Measurements from ENCODE around the gene TAS1R2.
"Not testable (repeated sequence)": the region's sequence is repeated elsewhere in the genome, so short reads cannot be mapped to it uniquely, and the experiment has no call there.

Gene TAS1R2

GRCh38 chr1:18859560-18859959 is at the start of gene TAS1R2:
Gene TAS1R2, minus strand, starts transcription at chr1:18859660. Its CDS starts 0 bp downstream, at chr1:18859660.
- no peak for DNase-seq (ENCODE audit: low read depth in 3 of 3)

GRCh38 chr1:18907917-18908845 is 48.7 kb upstream of the TAS1R2 start:
- DNase-seq (ENCODE audit: low read depth in 3 of 3): no peak

DNA sequence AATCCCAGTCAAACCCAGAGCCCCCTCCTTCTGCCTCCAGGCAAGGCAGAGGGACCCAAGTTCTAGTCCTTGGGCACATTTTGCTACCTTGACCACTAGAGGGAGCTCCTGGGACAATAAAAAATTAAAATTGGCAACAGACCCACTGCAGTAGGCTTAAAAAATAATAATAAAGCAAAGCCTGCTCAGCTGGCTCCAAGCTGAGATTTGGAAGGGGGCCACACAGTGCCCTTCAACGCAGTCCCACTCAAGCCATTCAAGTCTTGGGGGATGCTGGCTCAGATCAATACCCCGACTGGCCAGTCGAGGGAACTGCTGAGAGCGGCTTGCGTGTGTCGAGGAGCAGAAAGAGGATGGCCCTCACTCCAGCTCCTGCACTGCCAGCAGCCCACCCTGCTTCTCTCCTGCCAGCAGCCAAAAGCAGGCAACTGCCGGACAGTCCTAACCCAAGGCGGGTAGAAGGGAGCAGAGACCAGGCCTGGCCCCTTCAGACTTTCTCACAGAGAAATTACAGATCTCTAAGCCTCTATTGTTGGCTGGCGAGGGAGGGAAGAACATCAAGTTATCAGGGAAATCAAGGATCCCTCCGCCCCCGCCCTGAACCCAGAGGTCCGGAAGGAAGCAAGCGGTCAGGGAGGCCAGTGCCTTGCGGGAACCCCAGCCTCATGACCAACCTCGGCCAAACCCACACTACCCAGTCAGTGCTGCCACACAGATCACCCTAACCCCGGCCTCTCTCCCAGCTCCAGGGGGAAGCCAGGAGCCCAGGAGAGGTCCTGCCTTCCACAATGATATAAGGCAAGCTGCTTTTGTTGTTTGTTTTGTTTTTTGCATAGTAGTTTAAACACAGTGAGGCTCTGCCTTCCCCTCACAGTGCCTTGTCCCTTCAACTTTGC is 47.8 kb upstream of the TAS1R2 start:
- peak in 2 of 3 experiments; percentile 41 to 44 for DNase-seq (ENCODE audit: low read depth in 3 of 3)

DNA sequence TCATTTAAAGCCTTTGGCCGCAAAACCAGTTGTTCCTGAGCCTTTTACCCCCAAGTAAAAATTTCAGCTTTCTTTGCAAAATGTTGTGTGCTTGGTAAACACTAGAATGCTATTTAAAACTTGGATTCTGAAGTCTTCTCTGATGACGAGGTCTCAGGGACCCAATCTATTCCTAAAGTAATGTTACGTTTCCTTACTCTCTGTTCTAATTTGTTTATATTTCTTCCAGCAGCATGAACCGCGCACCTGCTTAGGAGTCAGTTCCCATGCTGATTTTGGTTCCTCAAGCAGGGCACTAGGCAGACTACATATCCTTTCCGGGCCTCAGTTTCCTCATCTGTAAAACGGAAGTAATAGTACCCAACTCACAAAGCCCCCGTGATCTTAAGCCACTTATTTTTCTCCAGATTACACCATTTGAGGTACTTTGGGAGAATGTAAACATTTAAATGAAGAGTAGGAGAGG is 43.9 kb upstream of the TAS1R2 start:
- no peak for DNase-seq (ENCODE audit: low read depth in 3 of 3)

DNA sequence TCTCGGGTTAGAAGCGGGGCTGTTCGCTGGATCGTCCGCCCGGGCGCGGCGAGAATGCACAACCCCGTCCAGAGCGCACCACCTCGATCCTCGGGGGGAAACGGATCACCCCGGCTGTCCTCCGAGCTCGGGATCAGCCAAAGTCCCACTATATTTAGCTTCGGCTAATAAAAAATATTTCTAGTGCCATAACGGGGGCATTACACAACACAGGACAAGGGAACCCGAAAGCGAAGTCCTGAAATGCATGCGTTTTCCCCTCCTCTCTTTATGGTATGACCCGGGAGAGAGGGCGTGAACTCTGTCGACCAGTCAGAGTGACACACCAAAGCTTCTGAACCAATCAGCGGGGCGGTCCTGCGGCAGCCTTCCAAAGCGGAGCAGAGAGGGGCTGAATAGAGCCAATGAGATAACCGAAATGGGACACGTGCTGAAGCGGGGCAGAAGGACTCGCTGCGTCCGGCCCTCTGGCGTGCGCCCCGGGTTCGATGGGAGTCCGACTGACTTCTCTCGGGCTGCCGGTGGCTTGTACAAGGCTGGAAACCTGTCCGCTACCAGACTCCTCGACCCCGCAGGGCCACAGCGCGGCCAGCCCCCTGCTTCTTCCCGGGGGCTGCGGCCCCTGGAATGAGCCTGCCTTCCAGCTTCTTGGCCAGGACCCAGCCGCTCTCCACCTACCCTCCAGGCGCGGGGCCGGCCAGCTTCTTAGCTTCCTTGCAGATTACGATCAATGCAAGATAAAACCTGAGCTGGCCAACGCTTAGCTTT is 43.2 kb upstream of the TAS1R2 start, which contains the start of gene ALDH4A1:
Gene ALDH4A1 (minus strand): TSS at position 33 of the 768 bp plus-strand sequence. CDS start 32 bp downstream, at position 1.
- peak; percentile 80 to 91 (median 90) for DNase-seq (ENCODE audit: low read depth in 3 of 3)

DNA sequence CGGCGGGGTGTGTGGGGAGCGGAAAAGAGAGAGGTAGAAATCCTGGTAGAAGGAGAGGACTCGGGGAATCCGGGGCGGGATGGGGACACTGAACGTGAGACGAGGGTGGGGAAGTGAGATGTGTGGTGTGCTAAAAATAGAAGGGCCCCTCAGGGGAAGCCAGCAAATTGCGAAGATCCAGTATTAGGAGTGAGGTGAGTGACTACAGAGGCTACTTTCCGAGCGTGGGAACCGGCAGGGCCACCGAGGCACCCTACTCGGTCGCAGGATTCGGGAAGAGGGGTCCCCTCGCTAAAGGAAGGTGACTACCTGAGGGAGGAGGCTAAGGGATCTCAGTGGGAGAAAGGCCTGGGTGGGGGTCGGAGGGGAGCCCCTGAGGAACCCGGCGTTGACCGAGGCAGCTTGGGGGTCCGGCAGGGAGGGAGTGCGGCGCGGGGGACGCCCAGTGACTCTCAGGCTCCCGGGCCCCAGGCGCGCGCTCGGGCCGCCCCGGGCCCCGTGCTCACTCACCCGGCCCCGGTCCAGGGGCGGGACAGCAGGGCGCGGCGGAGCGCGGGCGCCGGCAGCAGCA is 42.6 kb upstream of the TAS1R2 start:
- no peak for DNase-seq (ENCODE audit: low read depth in 3 of 3)

DNA sequence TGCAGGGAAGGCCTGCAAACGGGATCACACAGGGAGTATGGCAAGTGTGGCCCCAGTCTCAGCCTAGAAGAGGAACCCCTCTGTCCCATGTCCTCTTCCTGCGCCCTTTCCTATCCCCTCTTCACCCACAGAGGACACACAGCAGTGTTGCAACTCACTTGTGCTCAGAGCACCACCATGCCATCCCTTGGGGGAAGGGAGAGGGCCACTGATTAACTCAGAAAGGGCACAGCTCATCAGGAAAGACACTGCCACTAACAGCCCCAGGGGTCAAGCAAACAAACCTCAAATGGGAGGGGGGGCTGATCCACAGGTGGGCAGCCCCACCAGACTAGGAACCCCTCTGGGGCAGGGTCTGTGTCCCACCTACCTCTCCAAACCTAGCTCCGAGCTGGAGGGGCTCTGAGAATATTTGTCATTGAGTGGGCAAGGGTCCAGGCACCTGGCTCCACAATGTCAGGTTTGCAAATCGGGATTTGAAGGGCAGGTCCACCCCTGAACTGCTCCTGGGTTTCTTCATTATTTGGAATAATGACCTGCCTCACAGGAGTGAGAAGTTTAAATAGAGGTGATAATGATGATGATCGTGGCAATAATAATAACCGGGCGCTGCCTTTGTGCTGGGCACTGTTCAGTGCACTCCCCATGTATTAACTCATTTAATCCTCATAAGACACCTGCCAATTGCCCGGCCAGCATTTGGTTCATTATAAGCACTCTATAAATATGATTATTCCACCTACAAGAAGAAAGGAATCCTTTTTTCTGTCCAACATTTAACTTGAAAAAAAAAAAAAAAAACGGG is 41.9 kb upstream of the TAS1R2 start:
- no peak for DNase-seq (ENCODE audit: low read depth in 3 of 3)

DNA sequence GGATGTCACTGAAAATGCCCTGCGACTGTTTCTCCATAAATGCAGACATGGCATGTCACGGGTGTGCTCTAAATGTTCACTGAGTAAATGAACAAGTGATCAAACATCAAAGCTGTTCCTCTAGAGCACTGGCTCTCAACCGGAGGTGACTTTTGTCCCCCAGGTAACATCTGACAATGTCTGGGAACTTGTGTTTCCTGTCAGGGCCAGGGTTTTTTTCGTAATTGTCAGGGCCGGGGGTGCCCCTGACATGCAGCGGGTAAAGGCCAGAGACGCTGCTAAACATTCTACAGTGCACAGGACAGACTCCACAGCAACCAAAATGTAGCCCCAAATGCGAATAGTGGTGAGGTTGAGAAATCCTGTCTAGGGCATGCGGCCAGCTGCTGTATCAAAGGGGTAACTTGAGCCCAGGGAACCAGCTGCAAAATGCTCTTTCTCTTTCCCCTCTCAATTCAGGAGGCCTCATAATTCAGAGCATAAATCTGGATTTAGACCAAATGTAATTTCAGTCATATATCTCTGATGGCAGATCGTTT is 40.9 kb upstream of the TAS1R2 start:
- no peak for DNase-seq (ENCODE audit: low read depth in 3 of 3)

DNA sequence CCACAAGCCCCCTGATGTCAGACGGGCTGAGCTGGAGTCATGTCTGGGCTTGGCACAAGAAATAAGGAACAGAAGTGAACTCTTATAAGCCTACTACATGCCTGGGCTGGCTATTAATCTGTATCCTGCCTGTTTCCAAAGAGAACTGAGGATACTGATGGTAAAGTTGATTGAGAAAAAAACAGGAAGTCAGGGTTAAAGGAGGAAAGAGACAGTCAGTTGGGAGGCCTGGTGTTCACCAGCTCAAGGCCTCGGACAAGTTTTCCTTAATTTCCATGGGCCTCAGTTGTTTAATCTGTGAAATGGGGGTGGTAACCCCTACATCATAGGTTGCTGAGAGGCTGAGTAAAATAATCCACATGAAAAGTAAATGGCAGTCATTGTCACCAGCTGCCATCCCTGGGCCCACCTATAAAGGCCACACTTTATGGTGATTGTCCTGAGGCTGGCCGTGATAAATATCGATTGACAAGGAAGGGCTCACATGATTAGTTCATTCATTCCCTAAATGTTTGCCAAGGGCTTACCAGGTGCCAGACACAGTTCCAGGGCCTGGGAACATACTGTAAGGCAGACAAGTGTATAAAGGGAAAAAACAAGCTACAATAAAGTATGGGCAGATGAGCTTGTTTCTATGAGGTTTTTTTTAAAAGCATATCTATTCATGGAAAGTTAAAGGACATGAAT is 40.0 kb upstream of the TAS1R2 start:
- DNase-seq (ENCODE audit: low read depth in 3 of 3): no peak

GRCh38 chr1:18898567-18898966 is 39.1 kb upstream of the TAS1R2 start:
- no peak for DNase-seq (ENCODE audit: low read depth in 3 of 3)

DNA sequence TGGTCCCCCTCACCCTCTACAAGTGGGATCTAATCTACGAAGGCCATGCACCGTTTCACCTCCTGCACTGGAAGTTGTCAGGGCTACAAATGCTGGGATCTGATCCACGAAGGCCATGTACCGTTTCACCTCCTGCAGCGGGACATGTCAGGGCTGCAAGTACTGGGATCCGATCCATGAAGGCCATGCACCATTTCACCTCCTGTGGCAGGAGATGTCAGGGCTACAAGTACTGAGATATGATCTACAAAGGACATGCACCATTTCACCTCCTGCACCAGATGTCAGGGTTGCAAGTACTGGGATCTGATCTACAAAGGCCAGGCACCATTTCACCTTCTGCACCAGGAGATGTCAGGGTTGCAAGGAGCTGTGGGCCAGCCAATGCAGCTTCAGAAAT is 35.9 kb upstream of the TAS1R2 start:
- DNase-seq (ENCODE audit: low read depth in 3 of 3): no peak

DNA sequence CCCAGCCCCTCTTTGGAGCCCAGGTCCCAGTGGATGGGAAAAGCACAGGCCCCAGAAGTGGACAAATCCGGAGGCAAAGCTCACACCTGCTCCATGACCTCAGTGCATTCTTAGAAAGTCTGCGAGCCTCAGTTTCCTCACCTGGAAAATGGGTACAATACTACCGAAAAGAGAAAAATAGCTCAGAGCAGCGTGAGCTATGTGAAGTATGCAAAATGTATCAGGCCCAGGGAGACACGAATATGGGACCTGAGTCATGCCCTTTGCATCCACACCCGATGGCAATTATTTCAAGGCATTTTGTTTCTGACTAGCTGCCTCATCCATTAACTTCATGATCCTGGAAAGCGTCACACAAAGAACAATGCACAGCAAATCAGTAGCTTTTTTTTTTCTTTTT is 33.7 kb upstream of the TAS1R2 start:
- no peak for DNase-seq (ENCODE audit: low read depth in 3 of 3)

GRCh38 chr1:18891858-18892257 is 32.4 kb upstream of the TAS1R2 start:
- DNase-seq (ENCODE audit: low read depth in 3 of 3): not testable (repeated sequence)

- no peak for DNase-seq (ENCODE audit: low read depth in 3 of 3)
Measured at GRCh38 chr1:18891426-18891780, 31.9 kb upstream of the TAS1R2 start.

DNA sequence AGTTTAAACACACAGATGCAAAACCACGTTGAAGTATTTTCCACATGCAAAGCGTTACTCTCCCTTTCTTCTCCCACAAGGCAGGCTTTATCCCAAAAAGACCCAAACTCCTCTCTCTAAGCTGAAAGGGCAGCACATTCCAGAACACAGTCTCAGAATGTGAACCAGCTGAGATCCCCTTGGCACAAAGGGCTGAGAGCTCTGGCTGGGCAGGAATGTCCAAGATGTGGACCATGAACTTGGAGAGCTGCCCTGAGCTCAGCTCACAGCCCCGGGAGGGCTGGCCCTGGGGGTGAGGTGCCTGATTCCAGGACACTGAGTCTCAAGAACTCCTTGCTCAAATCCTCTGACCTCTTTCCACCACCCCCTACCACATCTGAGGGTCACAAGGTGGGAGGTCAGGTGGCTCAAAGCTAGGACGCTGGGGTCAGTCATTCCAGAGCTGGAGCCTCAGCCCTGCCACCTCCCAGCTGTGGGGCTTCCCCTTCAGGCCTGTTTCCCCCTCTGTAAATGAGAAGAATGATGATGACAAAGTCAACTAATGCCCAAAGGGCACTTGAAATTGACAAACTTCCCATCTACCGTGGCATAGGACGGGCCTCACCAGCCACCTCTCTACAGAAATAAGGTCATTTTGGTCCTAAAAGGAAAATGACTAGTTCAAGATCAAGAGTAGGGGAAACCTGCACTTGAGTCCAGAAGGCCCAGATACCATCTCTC is 31.4 kb upstream of the TAS1R2 start:
- DNase-seq (ENCODE audit: low read depth in 3 of 3): no peak

- no peak for DNase-seq (ENCODE audit: low read depth in 3 of 3)
Measured at GRCh38 chr1:18886003-18886335, 26.5 kb upstream of the TAS1R2 start.

- no peak for DNase-seq (ENCODE audit: low read depth in 3 of 3)
Measured at GRCh38 chr1:18885311-18886002, 26.0 kb upstream of the TAS1R2 start.

DNA sequence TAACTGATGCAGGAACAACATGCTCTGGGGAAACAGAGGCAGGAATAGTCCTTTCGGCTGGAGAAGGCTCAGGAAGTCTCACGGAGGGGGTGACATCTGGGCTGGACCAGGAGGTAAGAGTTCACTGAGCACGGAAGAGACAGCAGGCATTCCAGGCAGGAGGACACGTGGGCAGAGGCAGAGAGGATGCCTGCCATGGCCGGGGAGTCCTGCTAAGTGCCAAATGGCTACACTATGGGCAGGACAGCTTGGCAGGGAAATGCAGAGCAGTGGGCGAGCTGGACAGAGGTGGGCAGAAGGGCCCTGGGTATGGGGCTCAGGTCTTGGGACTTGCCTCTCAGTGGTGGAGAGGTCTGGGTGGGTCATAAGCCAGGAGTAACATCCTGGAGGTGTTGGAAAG is 25.3 kb upstream of the TAS1R2 start:
- DNase-seq (ENCODE audit: low read depth in 3 of 3): no peak

- no peak for DNase-seq (ENCODE audit: low read depth in 3 of 3)
Measured at GRCh38 chr1:18884419-18884717, 24.9 kb upstream of the TAS1R2 start.
